HG02938 (cell line): Measurements from ENCODE around the gene ERFL.

ENCODE experiments used
- ATAC-seq: cut with Tn5 transposase; IDR thresholded peaks from one replicate; pipeline ENCODE4 v1.9.1; 2021; ENCODE audit warnings: mild to moderate bottlenecking, moderate library complexity; ENCODE audit not compliant: unreplicated experiment

The ERFL gene

DNA sequence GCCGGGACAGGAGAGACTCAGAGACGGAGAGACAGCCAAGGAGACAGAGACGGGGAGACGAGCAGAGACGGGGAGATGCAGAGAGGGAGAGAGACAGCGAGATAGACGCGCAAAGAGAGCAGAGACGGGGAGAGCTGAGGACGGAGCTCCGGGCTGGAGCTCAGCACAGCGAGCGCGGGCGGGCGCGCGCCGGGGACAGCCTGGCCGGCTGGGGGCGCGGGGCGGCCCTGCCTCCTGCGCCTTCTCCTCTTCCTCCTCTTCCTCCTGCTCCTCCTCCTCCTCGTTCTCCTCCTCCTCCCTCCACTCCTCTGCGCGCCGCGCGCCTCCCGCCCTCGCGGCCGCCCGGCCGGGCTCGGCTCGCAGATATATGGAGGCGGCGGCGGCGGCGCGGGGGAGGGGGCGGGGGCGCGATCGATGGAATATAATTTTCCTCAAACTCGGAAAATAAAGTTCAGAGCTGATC is at the start of gene ERFL:
Gene ERFL (minus strand): TSS at position 229 of the 463 bp plus-strand sequence. CDS start 15,530 bp downstream, outside the sequence.
- ATAC-seq: no peak

DNA sequence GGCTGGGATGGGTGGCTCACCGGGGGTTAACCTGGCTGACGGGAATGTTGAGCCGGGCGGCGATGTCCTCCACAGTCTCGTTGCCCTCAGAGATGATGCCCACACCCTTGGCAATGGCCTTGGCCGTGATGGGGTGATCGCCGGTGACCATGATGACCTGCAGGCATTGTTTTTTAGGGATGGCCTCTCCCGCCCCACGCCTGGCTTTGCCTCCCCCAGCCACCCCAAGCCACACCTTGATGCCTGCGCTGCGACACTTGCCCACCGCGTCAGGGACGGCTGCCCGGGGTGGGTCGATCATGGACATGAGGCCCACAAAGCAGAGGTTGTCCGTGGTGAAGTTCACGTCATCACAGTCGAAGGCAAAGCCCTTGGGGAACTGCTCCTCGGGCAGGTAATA is 49.7 kb upstream of the ERFL start:
- ATAC-seq: no peak

DNA sequence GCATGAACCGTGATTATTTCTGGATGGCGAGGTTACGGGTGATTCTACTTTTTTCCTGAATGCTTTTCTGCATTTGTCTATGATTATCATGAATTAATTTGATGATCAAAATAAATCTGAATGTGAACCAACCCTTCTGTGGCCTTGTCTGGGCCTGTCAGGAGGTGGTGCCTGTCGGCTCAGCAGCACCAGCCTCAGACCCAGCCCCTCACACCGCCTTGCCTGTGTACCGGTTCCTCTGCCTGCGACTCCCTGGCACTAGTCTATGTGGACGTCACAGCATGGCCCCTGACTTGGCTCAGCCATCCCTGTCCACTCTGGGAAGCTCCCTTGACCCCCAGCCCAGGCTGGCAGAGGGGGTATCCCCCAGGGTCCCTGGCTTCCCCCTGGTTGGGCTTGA is 46.4 kb upstream of the ERFL start:
- no peak for ATAC-seq

DNA sequence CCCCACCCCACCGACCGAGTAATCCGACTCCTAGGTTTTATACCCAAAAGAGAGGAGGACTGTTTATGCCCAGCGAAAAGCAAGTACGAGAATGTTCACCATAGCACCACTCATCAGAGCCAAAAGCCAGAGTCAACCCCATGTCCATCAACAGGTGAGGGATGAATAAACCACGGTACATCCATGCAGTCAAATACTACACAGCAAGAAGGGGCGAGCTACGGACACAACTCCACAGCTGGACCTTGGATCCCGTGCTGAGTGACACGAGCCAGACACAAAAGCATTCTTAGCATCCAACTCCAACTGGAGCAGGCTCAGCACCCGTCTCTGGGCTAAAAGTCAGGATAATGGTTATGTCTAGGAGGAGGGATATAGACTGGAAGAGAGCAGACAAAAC is 43.1 kb upstream of the ERFL start:
- no peak for ATAC-seq

DNA sequence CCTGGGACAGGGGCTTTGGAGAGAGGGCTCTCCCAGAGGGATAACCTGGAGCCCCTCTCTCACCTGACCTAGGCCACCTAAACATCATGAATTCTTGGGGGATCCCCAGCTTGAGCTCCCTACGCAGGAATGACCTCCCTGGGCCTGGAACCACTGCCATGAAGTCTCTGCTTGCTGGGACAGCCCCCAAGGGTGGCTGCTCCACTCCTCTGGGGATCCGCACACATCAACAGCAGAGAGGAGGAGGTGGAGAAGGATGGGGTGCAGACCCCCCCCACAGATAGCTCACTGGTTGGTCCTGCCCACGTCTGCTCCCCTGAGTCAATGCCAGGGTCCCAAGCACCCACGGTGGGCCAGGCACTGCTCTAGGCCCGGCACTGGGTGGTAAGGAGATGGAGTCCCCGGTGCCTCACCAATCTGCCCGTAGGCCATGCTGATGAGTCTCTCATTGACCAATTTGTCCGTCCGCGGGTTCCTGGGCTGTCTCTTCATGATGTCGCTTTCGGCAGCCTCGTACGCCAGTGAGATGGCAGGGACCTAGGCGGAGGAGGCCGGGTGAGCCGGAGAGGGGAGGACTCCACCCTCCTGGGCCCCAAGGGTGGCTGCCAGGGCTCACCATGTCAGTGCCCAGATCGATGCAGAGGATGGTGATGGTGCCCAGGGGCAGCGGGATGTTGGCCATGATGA is 41.7 kb upstream of the ERFL start:
- ATAC-seq: no peak

DNA sequence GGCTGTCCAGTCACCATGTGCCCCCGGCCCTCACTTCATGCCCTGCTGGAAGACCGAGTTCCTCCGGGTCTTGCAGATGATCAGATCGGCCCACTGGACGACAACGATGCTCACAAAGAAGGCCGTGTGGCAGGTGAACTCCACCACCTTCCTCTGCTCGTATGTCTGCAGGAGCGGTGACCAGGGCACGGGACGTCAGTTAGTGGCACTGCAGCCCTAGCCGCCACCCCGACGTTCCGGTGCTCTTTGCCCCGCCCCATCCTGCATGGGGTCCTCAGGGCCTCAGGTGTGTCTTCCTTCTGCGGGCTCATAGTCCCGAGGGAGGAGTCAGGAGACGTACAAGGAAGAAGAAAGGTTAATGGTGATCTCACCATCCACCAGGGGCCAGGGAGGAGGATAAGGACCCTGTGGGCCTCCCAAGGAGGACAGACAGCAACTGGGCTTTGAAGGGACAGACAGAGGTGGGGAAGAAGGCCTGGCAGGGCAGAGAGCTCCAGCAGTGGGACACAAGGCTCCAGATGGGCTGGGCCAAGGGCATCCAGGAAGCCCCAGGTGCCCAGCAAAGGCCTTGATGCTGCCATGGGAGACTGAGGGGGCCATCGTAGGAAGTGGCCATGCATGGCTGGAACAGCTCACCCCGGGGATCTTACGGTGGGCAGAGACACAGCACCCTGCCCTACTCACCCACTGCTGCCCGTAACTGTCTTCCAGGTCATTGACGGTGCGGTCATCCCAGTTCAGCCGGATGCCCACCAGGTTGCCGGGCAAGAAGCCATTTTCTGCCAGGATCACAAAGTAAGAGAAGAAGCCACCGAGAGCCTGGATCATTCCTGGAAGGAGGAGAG is 40.7 kb upstream of the ERFL start:
- no peak for ATAC-seq

DNA sequence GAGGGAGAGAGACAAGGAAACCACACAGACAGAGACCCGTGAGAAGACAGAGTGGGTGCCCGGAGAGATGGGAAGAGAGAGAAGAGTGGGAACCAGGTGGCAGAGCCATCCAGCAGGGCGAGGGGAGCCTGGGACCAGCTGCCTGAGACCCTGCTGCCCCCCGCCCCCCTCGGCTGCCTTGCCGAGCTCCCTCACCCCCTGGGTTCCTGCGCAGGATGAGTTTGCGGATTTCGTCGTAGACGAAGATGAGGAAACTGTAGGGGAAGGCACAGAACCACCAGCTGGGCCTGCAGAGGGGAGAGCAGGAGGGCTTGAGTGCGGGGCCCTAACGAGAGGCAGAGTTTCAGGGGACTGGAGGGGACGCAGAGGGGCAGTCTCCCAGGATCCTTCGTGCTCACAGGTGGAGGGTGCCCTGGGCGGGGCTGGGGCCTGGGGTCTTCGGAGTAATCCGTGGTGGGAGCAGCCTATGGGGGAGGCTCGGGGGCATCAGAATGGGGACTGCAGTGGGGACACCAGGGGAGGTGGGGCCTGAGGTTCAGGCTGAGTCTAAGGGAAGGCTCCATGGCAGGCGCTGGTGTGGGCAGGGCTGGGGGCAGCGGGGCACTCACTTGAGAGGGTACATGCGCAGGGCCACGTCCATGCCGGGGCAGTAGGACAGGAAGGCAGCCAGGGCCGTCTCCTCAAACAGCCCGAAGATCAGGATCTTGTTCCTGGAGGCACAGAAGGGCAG is 39.0 kb upstream of the ERFL start:
- ATAC-seq: no peak

DNA sequence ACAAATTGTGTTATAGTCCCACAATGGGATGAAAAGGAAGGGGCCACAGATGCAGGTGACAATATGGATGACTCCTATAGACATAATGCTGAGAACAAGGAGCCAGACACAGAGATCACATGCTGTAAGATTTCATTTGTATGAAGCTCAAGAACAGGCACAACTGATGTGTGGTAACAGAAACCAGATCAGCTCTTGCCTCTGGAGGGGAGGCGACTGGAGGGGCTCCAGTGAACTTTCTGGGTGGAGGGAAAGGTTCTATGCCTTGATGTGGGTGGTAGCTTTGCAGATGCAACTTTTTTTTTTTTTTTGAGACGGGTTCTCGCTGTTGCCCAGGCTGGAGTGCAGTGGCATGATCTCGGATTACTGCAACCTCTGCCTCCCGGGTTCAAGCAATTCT is 36.9 kb upstream of the ERFL start:
- ATAC-seq: no peak

DNA sequence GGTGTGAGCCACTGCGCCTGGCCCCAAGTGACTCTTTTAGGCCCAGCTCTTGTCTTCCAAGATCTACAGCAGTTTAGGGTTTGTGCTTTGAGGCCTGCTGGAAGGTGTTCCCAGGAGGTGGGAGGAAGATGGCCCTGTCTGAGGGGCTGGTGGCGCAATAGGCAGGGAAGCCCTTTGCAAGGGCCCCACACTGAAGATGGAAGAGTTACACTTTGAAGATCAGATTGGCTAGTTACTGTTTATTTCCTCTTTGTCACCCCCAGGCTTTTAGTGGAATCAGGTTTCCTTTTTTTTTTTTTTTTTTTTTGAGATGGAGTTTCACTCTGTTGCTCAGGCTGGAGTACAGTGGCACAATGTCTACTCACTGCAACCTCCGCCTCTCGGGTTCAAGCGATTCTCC is 32.7 kb upstream of the ERFL start:
- no peak for ATAC-seq

DNA sequence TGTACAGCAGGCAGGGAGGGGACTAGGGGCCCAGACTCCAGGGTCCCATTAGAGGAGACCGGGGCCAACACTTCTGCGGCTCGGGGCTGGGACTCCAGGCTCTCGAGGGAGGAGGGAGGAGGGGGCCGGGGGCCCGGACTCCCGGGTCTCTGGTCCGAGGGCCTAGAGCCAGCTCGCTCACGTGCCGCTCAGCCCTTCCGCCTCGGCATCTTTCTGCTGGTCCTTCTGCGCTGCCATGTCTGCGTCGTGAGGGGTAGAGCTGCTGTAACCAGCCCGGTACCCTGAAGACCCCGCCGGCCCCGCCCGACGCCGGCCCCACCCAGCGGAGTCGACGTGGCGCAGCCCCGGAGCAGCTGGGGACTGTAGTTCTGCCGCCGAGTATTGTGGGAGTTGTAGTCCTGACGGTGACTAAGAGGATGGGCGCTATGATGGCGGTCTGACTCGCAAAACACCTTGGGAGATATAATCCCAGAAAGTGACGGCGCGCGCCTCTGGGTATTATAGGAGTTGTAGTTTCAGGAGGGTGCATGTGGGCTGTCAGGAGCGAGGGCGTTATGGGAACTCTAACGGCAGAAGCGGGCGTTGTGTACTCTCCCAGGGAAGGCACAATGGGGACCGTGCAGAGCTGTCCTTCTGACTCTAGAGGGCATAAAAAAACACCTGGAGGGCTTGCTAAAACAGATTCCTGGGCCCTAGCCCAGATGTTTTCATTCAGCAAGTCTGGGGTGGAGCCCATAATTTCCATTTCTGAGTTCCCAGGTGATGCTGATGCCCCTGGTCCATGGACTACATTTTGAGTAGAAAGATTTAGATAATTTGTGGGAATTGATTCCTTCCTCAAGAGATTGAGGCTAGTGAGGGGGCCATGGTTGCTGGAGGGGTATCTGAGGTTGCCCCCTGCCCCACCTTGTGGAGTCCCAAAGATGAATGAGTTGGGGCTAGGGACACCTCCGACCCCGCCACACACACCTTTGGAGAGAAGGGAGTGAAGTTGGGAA is 31.1 kb upstream of the ERFL start, which contains the start of gene RABAC1:
Gene RABAC1 (minus strand): TSS at position 266 of the 998 bp plus-strand sequence. CDS start 29 bp downstream, at position 237.
- peak; percentile 78 for ATAC-seq

DNA sequence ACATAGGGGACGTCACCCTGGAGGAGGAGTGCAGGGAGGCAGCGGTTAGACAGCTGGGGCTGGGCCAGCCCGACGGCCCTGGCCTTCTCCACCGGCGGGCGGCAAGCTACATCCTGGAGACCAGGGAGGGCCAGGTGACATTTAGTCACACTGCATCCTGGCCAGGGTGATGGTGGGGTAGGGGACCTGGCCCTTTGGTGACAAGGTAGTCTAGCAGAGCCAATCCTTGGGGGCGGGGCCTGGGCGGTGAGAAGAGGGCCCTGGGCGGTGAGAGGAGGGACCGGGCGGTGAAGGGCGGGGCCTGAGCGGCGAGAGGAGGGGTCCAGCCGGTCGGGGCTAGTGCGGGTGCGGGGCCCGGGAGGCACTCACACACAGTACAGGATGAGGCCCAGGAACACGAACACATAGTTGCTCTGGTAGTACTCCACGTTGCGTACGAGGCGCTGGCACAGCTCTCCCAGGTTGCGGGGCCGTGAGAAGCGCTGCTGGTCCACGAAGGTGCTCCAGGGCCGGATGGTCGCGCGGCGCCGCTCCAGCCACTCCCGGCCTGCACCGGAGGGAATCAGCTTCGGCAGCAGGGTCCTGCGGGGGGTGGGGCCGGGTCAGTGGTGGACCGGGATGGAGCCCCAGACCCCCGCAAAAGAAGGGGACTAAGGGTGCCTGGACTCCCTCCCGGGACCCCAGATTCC is 30.3 kb upstream of the ERFL start:
- peak; percentile 51 for ATAC-seq

DNA sequence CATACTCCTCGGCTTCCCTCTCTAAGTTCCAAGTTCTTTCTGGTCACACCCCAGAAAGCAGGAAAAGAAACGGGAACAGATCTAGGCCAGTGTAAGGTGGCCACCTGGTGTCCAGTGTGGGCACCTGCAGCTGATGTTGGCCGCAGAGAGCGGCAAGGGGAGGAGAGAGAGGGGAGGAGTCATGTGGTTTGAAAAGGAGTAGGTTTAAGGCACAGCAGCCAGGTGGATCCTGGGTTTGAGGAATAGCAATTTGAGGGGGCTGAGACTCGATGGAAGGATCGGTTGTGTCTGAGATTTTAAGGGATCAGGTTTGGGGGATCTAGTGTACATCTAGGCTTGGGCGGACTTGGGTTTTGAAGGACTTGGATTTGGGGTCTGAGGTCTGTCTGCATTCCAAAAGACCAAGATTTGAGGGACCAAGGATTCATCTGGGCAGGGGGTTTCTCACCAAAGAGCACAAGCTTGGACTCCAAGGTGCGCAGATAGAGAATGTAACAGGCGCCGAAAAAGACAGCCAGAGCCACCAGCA is 29.7 kb upstream of the ERFL start:
- no peak for ATAC-seq

DNA sequence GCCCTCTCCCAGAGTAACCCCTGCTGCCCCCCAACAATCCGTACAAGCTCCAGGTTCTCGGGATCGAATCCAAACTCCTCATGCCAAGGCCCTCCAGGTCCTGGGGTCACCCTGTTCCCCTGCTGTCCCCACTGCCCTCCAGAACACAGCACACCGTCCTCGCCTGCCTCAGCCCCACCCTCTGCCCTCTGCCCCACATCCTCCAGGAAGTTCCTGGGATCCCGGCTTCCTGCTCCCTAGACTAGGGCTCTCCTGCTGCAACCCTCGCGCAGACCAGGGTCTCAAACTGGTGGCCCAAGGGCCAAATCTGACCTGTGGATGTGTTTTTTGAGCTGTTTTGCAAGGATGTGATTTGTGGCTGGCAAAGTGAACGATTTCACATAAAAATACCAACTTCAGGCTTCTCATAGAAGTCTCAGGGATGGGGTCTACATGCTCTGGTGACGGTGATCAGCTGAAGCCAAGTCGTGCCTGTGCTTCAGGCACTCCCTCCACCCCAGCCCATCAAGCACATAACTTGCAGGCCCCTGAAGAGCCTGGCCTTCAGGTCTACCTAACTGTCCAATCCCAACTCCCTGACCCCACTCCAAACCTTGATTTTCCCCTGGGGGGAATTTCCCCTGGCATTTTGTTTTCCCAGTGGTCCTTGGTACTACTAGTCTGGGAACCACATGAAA is 29.1 kb upstream of the ERFL start:
- no peak for ATAC-seq

DNA sequence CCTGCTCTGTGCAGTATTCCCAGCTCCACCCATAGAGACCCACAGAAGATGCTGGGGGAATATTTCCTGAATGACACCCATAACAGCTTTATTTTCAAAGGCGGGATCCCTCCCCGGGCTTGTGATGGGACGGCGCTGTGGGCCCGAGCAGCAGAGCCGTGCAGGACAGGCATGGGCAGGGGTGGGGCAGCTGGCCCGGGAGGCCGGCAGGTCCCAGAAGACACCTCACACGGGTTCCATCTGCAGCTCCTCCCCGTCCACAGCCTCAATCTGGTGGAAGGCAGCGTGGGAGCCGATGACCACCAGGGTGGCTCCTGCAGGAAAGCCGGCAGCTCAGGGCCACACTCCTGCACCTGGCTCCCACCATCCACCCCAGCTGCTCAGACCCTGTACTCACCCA is 28.4 kb upstream of the ERFL start:
- no peak for ATAC-seq

DNA sequence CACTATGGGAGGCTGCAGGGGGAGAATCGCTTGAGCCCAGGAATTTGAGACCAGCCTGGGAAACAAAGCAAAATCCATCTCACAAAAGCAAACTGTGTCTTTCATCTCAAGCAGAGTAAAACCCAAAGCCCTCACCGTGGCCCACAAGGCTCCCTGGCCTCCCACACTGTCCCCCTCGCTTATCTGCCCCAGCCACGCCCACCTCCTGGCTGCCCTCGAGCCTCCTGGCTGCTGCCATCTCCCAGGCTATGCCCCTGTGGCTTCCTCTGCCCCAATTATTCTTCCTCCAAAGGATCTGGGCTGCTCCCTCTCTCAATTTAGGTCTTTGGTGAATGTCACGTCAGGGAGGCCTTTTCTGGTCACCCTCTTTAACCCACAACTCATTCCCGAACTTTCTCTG is 27.3 kb upstream of the ERFL start:
- ATAC-seq: no peak

DNA sequence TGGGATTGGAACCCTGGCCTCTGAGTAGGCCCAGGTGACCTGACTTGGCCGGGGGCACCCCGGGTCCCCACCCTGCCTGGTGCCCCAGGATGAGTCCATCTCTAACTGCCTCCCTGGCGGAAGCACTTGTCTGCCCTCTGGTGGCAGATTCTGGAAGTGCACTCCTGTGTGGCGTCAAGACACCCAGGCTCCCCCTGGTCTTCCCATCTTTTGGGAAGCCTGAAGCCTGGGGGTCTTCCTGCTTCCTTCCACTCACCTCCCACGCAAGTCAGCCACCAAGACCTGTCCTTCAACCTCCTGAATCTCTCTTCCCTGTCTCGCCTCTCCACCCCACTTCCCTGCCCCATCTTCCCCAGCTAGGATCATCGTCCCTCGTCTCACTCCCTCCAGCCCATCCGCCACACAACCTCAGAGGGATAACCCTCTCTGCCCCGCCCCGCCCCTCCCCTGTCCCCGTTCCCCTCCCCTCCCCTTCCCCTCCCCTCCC is 23.5 kb upstream of the ERFL start:
- no peak for ATAC-seq

DNA sequence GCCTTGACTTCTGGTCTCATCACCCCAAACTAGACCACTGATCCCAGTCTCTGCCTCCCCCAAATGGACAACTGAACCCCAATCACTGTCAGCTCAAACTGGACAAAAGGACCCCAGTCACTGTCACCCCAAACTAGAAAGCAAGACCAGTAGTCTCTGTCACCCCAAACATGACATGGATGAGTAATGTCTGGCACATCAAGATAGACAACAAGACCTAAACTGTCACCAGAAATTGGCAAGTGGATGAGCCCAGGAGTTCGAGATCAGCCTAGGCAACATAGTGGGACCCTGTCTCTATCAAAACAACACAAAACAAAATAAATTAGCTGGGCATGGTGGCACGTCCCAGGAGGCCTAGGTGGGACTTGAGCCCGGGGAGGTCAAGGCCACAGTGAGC is 18.8 kb upstream of the ERFL start:
- ATAC-seq: no peak

DNA sequence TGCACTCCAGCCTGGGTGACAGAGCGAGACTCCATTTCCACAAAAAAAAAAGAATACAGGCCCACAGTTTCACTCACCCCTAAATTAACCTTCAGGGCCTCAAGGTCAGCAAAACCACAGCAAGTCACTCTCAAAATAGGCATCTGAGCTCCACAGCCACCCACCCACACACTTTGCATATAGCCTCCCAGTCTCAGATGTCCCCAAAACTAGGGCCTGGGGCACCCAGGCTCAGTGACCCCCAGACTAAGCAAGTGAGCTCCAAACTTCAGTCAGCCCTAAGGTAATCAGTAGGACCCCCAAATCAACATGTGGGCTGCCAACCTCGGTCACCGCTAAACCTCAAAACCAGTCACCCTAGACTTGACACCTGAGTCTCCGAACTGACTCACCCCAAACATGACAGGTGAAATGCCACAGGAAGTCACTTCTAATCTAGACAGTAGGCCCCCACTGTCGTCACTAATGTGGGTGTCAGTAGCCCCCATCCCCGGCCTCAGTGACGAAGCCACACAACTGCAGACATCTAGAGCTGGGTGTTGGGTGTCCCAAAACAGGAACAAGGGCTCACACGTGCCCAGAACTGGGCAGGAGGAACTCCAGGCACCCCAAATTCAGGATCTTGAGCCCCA is 17.0 kb upstream of the ERFL start:
- ATAC-seq: peak; percentile 86
